ENCODE measurements around the gene CHRNA10.
"Not testable (repeated sequence)": the region's sequence is repeated elsewhere in the genome, so short reads cannot be mapped to it uniquely, and the experiment has no call there.

The CHRNA10 gene

GRCh38 chr11:3659595-3660515 is 11.3 kb downstream of the CHRNA10 start:
- Histone ChIP-seq H4K91ac (ENCODE audit: low read depth, low read length, poor library complexity) (no peak overlapping the region), H3K23ac (ENCODE audit: low read depth, low read length, poor library complexity) (no peak overlapping the region), H3K9me3 (replicated peaks in 1 of 2; ENCODE audit: control insufficient read depth in 2 of 2, insufficient read depth in 1 of 2, low read depth in 1 of 2, low read length in 2 of 2) (peaks cover 0 to 1% of the 10 kb centered on the region in 2 donors), H2AFZ (ENCODE audit: low read length) (no peak overlapping the region), H3K79me1 (ENCODE audit: low read depth, low read length) (no peaks in the 10 kb centered on the region), H3K4me1 (ENCODE audit: control insufficient read depth in 2 of 2, insufficient read depth in 1 of 2, low read depth in 1 of 2, low read length in 2 of 2) (no peaks in the 10 kb centered on the region), H3K4me2 (ENCODE audit: insufficient read depth, low read length, poor library complexity, severe bottlenecking) (no peak overlapping the region), H2BK15ac (ENCODE audit: low read length) (no peak overlapping the region), H2BK120ac (ENCODE audit: low read depth, low read length) (no peak overlapping the region), H3K14ac (ENCODE audit: low read length) (peak overlapping the region; percentile 1), H2AK5ac (ENCODE audit: low read depth, low read length) (peak overlapping the region; percentile 54), H3K9ac (ENCODE audit: low read depth, low read length, poor library complexity) (peak overlapping the region; percentile 44), H2BK12ac (ENCODE audit: low read length) (no peak overlapping the region), H3K27ac (replicated peaks; ENCODE audit: low read length) (no peak overlapping the region), H3K27me3 (ENCODE audit: control insufficient read depth in 3 of 3, insufficient read depth in 3 of 3, low read depth in 1 of 3, low read length in 3 of 3) (peaks cover 0 to 2% (median 0%) of the 10 kb centered on the region in 3 experiments), H3K18ac (ENCODE audit: low read length) (peak overlapping the region; percentile 48), H4K8ac (ENCODE audit: low read depth, low read length) (no peak overlapping the region), H3K4ac (ENCODE audit: low read length) (no peak overlapping the region), H3K36me3 (replicated peaks in 1 of 2; ENCODE audit: control insufficient read depth in 2 of 2, insufficient read depth in 2 of 2, low read length in 2 of 2) (peaks cover 4 to 10% of the 10 kb centered on the region in 2 donors), H2BK5ac (ENCODE audit: low read length) (peak overlapping the region; percentile 13), H3K4me3 (ENCODE audit: low read length in 2 of 2) (no peak overlapping the region)
- WGBS, 2 donors (ENCODE audit: extremely low coverage in 2 of 2, insufficient read length in 2 of 2, insufficient replicate concordance in 1 of 2) = no CpG with 5 or more reads among the region's 33 CpGs
- DNase-seq (ENCODE audit: low spot score) = no peak

- Histone ChIP-seq H2AK5ac (ENCODE audit: low read depth, low read length) (no peak overlapping the region), H3K23ac (ENCODE audit: low read depth, low read length, poor library complexity) (no peak overlapping the region), H3K14ac (ENCODE audit: low read length) (no peak overlapping the region), H4K8ac (ENCODE audit: low read depth, low read length) (no peak overlapping the region), H2BK15ac (ENCODE audit: low read length) (no peak overlapping the region), H3K79me1 (ENCODE audit: low read depth, low read length) (no peaks in the 10 kb centered on the region), H3K18ac (ENCODE audit: low read length) (no peak overlapping the region), H2BK5ac (ENCODE audit: low read length) (no peak overlapping the region), H4K91ac (ENCODE audit: low read depth, low read length, poor library complexity) (no peak overlapping the region), H3K27ac (replicated peaks; ENCODE audit: low read length) (no peak overlapping the region), H2BK120ac (ENCODE audit: low read depth, low read length) (no peak overlapping the region), H3K4me1 (ENCODE audit: control insufficient read depth in 2 of 2, insufficient read depth in 1 of 2, low read depth in 1 of 2, low read length in 2 of 2) (no peaks in the 10 kb centered on the region), H3K27me3 (ENCODE audit: control insufficient read depth in 3 of 3, insufficient read depth in 3 of 3, low read depth in 1 of 3, low read length in 3 of 3) (peaks cover 0 to 2% (median 0%) of the 10 kb centered on the region in 3 experiments), H2BK12ac (ENCODE audit: low read length) (no peak overlapping the region), H3K36me3 (replicated peaks in 1 of 2; ENCODE audit: control insufficient read depth in 2 of 2, insufficient read depth in 2 of 2, low read length in 2 of 2) (no peaks in the 10 kb centered on the region), H3K9me3 (replicated peaks in 1 of 2; ENCODE audit: control insufficient read depth in 2 of 2, insufficient read depth in 1 of 2, low read depth in 1 of 2, low read length in 2 of 2) (peaks cover 0 to 1% of the 10 kb centered on the region in 2 donors), H3K4ac (ENCODE audit: low read length) (no peak overlapping the region), H3K9ac (ENCODE audit: low read depth, low read length, poor library complexity) (no peak overlapping the region), H3K4me2 (ENCODE audit: insufficient read depth, low read length, poor library complexity, severe bottlenecking) (no peak overlapping the region), H2AFZ (ENCODE audit: low read length) (no peak overlapping the region), H3K4me3 (ENCODE audit: low read length in 2 of 2) (no peak overlapping the region)
- WGBS, 2 donors (ENCODE audit: extremely low coverage in 2 of 2, insufficient read length in 2 of 2, insufficient replicate concordance in 1 of 2) = no CpG with 5 or more reads among the region's 8 CpGs
- no peak for DNase-seq (ENCODE audit: low spot score)
These were observed 12.9 kb downstream of the CHRNA10 start for GRCh38 chr11:3658252-3658651.

- H3K4me1 ChIP-seq (ENCODE audit: control insufficient read depth in 2 of 2, insufficient read depth in 1 of 2, low read depth in 1 of 2, low read length in 2 of 2) = not testable (repeated sequence)
These were observed 13.9 kb downstream of the CHRNA10 start for GRCh38 chr11:3657331-3657730.

GRCh38 chr11:3655547-3655946 is 15.6 kb downstream of the CHRNA10 start:
- Histone ChIP-seq H3K4me1 (ENCODE audit: control insufficient read depth in 2 of 2, insufficient read depth in 1 of 2, low read depth in 1 of 2, low read length in 2 of 2) (no peaks in the 10 kb centered on the region), H3K4me2 (ENCODE audit: insufficient read depth, low read length, poor library complexity, severe bottlenecking) (no peak overlapping the region), H3K27me3 (ENCODE audit: control insufficient read depth in 3 of 3, insufficient read depth in 3 of 3, low read depth in 1 of 3, low read length in 3 of 3) (peaks cover 0 to 2% (median 0%) of the 10 kb centered on the region in 3 experiments), H3K27ac (replicated peaks; ENCODE audit: low read length) (no peak overlapping the region), H4K91ac (ENCODE audit: low read depth, low read length, poor library complexity) (no peak overlapping the region), H3K9ac (ENCODE audit: low read depth, low read length, poor library complexity) (no peak overlapping the region), H3K79me1 (ENCODE audit: low read depth, low read length) (no peaks in the 10 kb centered on the region), H2BK5ac (ENCODE audit: low read length) (no peak overlapping the region), H3K4me3 (ENCODE audit: low read length in 2 of 2) (no peak overlapping the region), H2AFZ (ENCODE audit: low read length) (peak overlapping the region; percentile 5), H3K23ac (ENCODE audit: low read depth, low read length, poor library complexity) (no peak overlapping the region), H2AK5ac (ENCODE audit: low read depth, low read length) (no peak overlapping the region), H3K4ac (ENCODE audit: low read length) (no peak overlapping the region), H3K36me3 (replicated peaks in 1 of 2; ENCODE audit: control insufficient read depth in 2 of 2, insufficient read depth in 2 of 2, low read length in 2 of 2) (no peaks in the 10 kb centered on the region), H2BK120ac (ENCODE audit: low read depth, low read length) (no peak overlapping the region), H2BK15ac (ENCODE audit: low read length) (no peak overlapping the region), H4K8ac (ENCODE audit: low read depth, low read length) (no peak overlapping the region), H2BK12ac (ENCODE audit: low read length) (no peak overlapping the region), H3K18ac (ENCODE audit: low read length) (no peak overlapping the region), H3K14ac (ENCODE audit: low read length) (no peak overlapping the region), H3K9me3 (replicated peaks in 1 of 2; ENCODE audit: control insufficient read depth in 2 of 2, insufficient read depth in 1 of 2, low read depth in 1 of 2, low read length in 2 of 2) (no peaks in the 10 kb centered on the region)
- no peak for DNase-seq (ENCODE audit: low spot score)
- no CpG with 5 or more reads among the region's 3 CpGs for WGBS, 2 donors (ENCODE audit: extremely low coverage in 2 of 2, insufficient read length in 2 of 2, insufficient replicate concordance in 1 of 2)

More at GRCh38 chr11:3657331-3657730, 13.9 kb downstream of the CHRNA10 start:
- not testable (repeated sequence) for DNase-seq (ENCODE audit: low spot score); H4K91ac ChIP-seq (ENCODE audit: low read depth, low read length, poor library complexity); H3K18ac ChIP-seq (ENCODE audit: low read length); H2BK12ac ChIP-seq (ENCODE audit: low read length); H3K27ac ChIP-seq (replicated peaks; ENCODE audit: low read length); H3K27me3 ChIP-seq (ENCODE audit: control insufficient read depth in 3 of 3, insufficient read depth in 3 of 3, low read depth in 1 of 3, low read length in 3 of 3); H2BK5ac ChIP-seq (ENCODE audit: low read length); H3K9me3 ChIP-seq (replicated peaks in 1 of 2; ENCODE audit: control insufficient read depth in 2 of 2, insufficient read depth in 1 of 2, low read depth in 1 of 2, low read length in 2 of 2); H2BK15ac ChIP-seq (ENCODE audit: low read length); H3K4me3 ChIP-seq (ENCODE audit: low read length in 2 of 2); H3K14ac ChIP-seq (ENCODE audit: low read length); H2AK5ac ChIP-seq (ENCODE audit: low read depth, low read length); H2BK120ac ChIP-seq (ENCODE audit: low read depth, low read length); H3K79me1 ChIP-seq (ENCODE audit: low read depth, low read length); H2AFZ ChIP-seq (ENCODE audit: low read length); H3K4me2 ChIP-seq (ENCODE audit: insufficient read depth, low read length, poor library complexity, severe bottlenecking); H3K4ac ChIP-seq (ENCODE audit: low read length); H3K23ac ChIP-seq (ENCODE audit: low read depth, low read length, poor library complexity); H4K8ac ChIP-seq (ENCODE audit: low read depth, low read length); H3K9ac ChIP-seq (ENCODE audit: low read depth, low read length, poor library complexity); H3K36me3 ChIP-seq (replicated peaks in 1 of 2; ENCODE audit: control insufficient read depth in 2 of 2, insufficient read depth in 2 of 2, low read length in 2 of 2)
- no CpG with 5 or more reads among the region's 5 CpGs for WGBS, 2 donors (ENCODE audit: extremely low coverage in 2 of 2, insufficient read length in 2 of 2, insufficient replicate concordance in 1 of 2)
